ENCODE measurements around the gene BDH1. TPM values are rescaled to one million over a fixed set of nuclear protein-coding genes. Genes with fewer than 3 reads are reported as not detected.

Gene BDH1
- total RNA-seq, 4 donors from 2014 or later: 44.4 to 60.6 (median 52.2) TPM

- peak overlapping the region; percentile 10 to 29 (median 21) for H3K4me3 ChIP-seq
- H3K9me3 ChIP-seq: no peaks in the 10 kb centered on the region
- DNase-seq: no peak
- H3K4me1 ChIP-seq: peaks cover 9 to 26% (median 16%) of the 10 kb centered on the region in 3 donors
- TF ChIP-seq POLR2A (IDR thresholded peaks at IDR 0.05) (no peak), CTCF (IDR thresholded peaks at IDR 0.05) (peak; percentile 75 to 89 (median 86))
- intact Hi-C loops (cut with DNase I): no loop called here
- no peaks in the 10 kb centered on the region for H3K27me3 ChIP-seq
- peak overlapping the region; percentile 22 to 39 (median 32) for H3K27ac ChIP-seq
- H3K36me3 ChIP-seq: peaks cover 0 to 14% (median 0%) of the 10 kb centered on the region in 3 donors
- WGBS, 2 donors: 18 to 28% methylated on average over 11 to 14 of the region's 22 CpGs
Observed at GRCh38 chr3:197599089-197599765, 43.5 kb upstream of the BDH1 start.

- WGBS, 2 donors: 12 to 70% methylated on average over 2 to 13 of the region's 15 CpGs
- H3K4me3 ChIP-seq: no peak overlapping the region
- H3K27me3 ChIP-seq: no peaks in the 10 kb centered on the region
- H3K9me3 ChIP-seq: no peaks in the 10 kb centered on the region
- no peak overlapping the region for H3K27ac ChIP-seq
- H3K36me3 ChIP-seq: peaks cover 0 to 10% (median 0%) of the 10 kb centered on the region in 3 donors
- DNase-seq: no peak
- intact Hi-C loops (cut with DNase I): no loop called here
- H3K4me1 ChIP-seq: peaks cover 9 to 26% (median 16%) of the 10 kb centered on the region in 3 donors
- TF ChIP-seq CTCF (IDR thresholded peaks at IDR 0.05) (no peak), POLR2A (IDR thresholded peaks at IDR 0.05) (no peak)
Observed at GRCh38 chr3:197598404-197598980, 42.7 kb upstream of the BDH1 start.

GRCh38 chr3:197597335-197597734 is 41.6 kb upstream of the BDH1 start:
- DNase-seq: no peak
- Histone ChIP-seq H3K27me3 (no peaks in the 10 kb centered on the region), H3K4me3 (no peak overlapping the region), H3K4me1 (peaks cover 9 to 26% (median 16%) of the 10 kb centered on the region in 3 donors), H3K9me3 (no peaks in the 10 kb centered on the region), H3K27ac (no peak overlapping the region), H3K36me3 (peaks cover 0 to 3% (median 0%) of the 10 kb centered on the region in 3 donors)
- intact Hi-C loops (cut with DNase I): no loop called here
- TF ChIP-seq CTCF (IDR thresholded peaks at IDR 0.05) (no peak), POLR2A (IDR thresholded peaks at IDR 0.05) (no peak)
- WGBS, 2 donors: 64 to 65% methylated on average over 4 of the region's 4 CpGs

GRCh38 chr3:197595470-197596185 is 39.9 kb upstream of the BDH1 start:
- intact Hi-C loops (cut with DNase I): no loop called here
- H3K27me3 ChIP-seq: no peaks in the 10 kb centered on the region
- WGBS, 2 donors: 62 to 66% methylated on average over 12 of the region's 12 CpGs
- no peaks in the 10 kb centered on the region for H3K9me3 ChIP-seq
- H3K4me1 ChIP-seq: peaks cover 9 to 24% (median 14%) of the 10 kb centered on the region in 3 donors
- no peaks in the 10 kb centered on the region for H3K36me3 ChIP-seq
- no peak for DNase-seq
- TF ChIP-seq CTCF (IDR thresholded peaks at IDR 0.05) (no peak), POLR2A (IDR thresholded peaks at IDR 0.05) (no peak)
- H3K27ac ChIP-seq: no peak overlapping the region
- no peak overlapping the region for H3K4me3 ChIP-seq

GRCh38 chr3:197593046-197593380 is 37.2 kb upstream of the BDH1 start:
- WGBS, 2 donors: 83 to 87% methylated on average over 3 to 9 of the region's 9 CpGs
- TF ChIP-seq POLR2A (IDR thresholded peaks at IDR 0.05): no peak
- no peak for TF ChIP-seq CTCF (IDR thresholded peaks at IDR 0.05)
- intact Hi-C loops (cut with DNase I): no loop called here
- no peaks in the 10 kb centered on the region for H3K36me3 ChIP-seq
- H3K27me3 ChIP-seq: no peaks in the 10 kb centered on the region
- DNase-seq: no peak
- H3K9me3 ChIP-seq: no peaks in the 10 kb centered on the region
- H3K4me1 ChIP-seq: no peaks in the 10 kb centered on the region
- H3K4me3 ChIP-seq: no peak overlapping the region
- no peak overlapping the region for H3K27ac ChIP-seq

Data from esophagus squamous epithelium (tissue), 5 donors.